Activated naive CD8-positive, alpha-beta T cell treated with anti-CD3 and anti-CD28 coated beads, Interleukin-2, amount 50 U/mL, for 24 hours (primary cell): Measurements from ENCODE around the gene DMKN.
A peak's percentile ranks its signal among the peaks of the same experiment; 100 is the strongest.
"Not testable (repeated sequence)": the region's sequence is repeated elsewhere in the genome, so short reads cannot be mapped to it uniquely, and the experiment has no call there.

ENCODE experiments used
- ATAC-seq: fragments of 150-1000 bp; cut with Tn5 transposase; one replicate; pipeline ENCODE4 v1.10.0; 2021
- DNase-seq: peaks from one replicate; pipeline ENCODE4 v3.0.0; 2021
- H3K27ac Mint-ChIP-seq: one replicate; pipeline ENCODE4 v1.8.0; 2021; ENCODE audit warnings: mild to moderate bottlenecking, mixed read lengths
- H3K27me3 Mint-ChIP-seq: one replicate; pipeline ENCODE4 v1.8.0; 2021; ENCODE audit warnings: mixed read lengths
- H3K36me3 Mint-ChIP-seq: one replicate; pipeline ENCODE4 v1.8.0; 2021; ENCODE audit warnings: low read depth, mixed read lengths
- H3K4me1 Mint-ChIP-seq: one replicate; pipeline ENCODE4 v1.8.0; 2021; ENCODE audit warnings: mixed read lengths
- H3K4me3 Mint-ChIP-seq: one replicate; pipeline ENCODE4 v1.8.0; 2021; ENCODE audit warnings: mild to moderate bottlenecking, moderate library complexity, mixed read lengths
- H3K9me3 Mint-ChIP-seq: one replicate; pipeline ENCODE4 v1.8.0; 2021; ENCODE audit warnings: mixed read lengths

The DMKN gene

GRCh38 chr19:35483089-35483488, 30.4 kb downstream of the DMKN start:
- Mint-ChIP-seq H3K9me3 (no peaks in the 10 kb centered on the region), H3K4me3 (no peak overlapping the region), H3K27ac (no peak overlapping the region), H3K36me3 (no peaks in the 10 kb centered on the region), H3K27me3 (peaks cover 6% of the 10 kb centered on the region), H3K4me1 (peaks cover 10% of the 10 kb centered on the region)
- no peak for DNase-seq
- ATAC-seq, result no peak

GRCh38 chr19:35478794-35479677, 34.4 kb downstream of the DMKN start:
- H3K36me3 Mint-ChIP-seq, result no peaks in the 10 kb centered on the region
- DNase-seq (no peak), ATAC-seq (no peak)
- no peak overlapping the region for H3K27ac Mint-ChIP-seq
- H3K4me3 Mint-ChIP-seq, result no peak overlapping the region
- H3K9me3 Mint-ChIP-seq, result no peaks in the 10 kb centered on the region
- H3K27me3 Mint-ChIP-seq, result no peaks in the 10 kb centered on the region
- peaks cover under 1% of the 10 kb centered on the region for H3K4me1 Mint-ChIP-seq

GRCh38 chr19:35476149-35476548, 37.3 kb downstream of the DMKN start:
- H3K9me3 Mint-ChIP-seq, result no peaks in the 10 kb centered on the region
- H3K27ac Mint-ChIP-seq, result no peak overlapping the region
- no peaks in the 10 kb centered on the region for H3K36me3 Mint-ChIP-seq
- no peaks in the 10 kb centered on the region for H3K4me1 Mint-ChIP-seq
- no peak overlapping the region for H3K4me3 Mint-ChIP-seq
- ATAC-seq, result no peak
- DNase-seq, result no peak
- H3K27me3 Mint-ChIP-seq, result no peaks in the 10 kb centered on the region

- H3K27ac Mint-ChIP-seq, DNase-seq, H3K36me3 Mint-ChIP-seq, H3K9me3 Mint-ChIP-seq, H3K27me3 Mint-ChIP-seq, H3K4me3 Mint-ChIP-seq, H3K4me1 Mint-ChIP-seq, ATAC-seq: not testable (repeated sequence)
Observed at GRCh38 chr19:35474594-35474993, 38.9 kb downstream of the DMKN start.

- no peaks in the 10 kb centered on the region for H3K27me3 Mint-ChIP-seq
- DNase-seq (no peak), ATAC-seq (no peak)
- no peaks in the 10 kb centered on the region for H3K9me3 Mint-ChIP-seq
- no peaks in the 10 kb centered on the region for H3K36me3 Mint-ChIP-seq
- no peaks in the 10 kb centered on the region for H3K4me1 Mint-ChIP-seq
- H3K27ac Mint-ChIP-seq, result no peak overlapping the region
- H3K4me3 Mint-ChIP-seq, result no peak overlapping the region
Observed at GRCh38 chr19:35474104-35474503, 39.3 kb downstream of the DMKN start.

GRCh38 chr19:35471946-35472345, 41.5 kb downstream of the DMKN start:
- Mint-ChIP-seq H3K4me3 (no peak overlapping the region), H3K4me1 (peaks cover 7% of the 10 kb centered on the region), H3K27me3 (no peaks in the 10 kb centered on the region), H3K36me3 (no peaks in the 10 kb centered on the region), H3K27ac (no peak overlapping the region), H3K9me3 (no peaks in the 10 kb centered on the region)
- no peak for DNase-seq
- no peak for ATAC-seq

- not testable (repeated sequence) for ATAC-seq, H3K27ac Mint-ChIP-seq, H3K4me1 Mint-ChIP-seq, H3K27me3 Mint-ChIP-seq, H3K9me3 Mint-ChIP-seq, DNase-seq, H3K4me3 Mint-ChIP-seq, H3K36me3 Mint-ChIP-seq
Observed at GRCh38 chr19:35471075-35471474, 42.4 kb downstream of the DMKN start.

GRCh38 chr19:35470128-35470527, 43.3 kb downstream of the DMKN start:
- no peaks in the 10 kb centered on the region for H3K9me3 Mint-ChIP-seq
- H3K36me3 Mint-ChIP-seq, result no peaks in the 10 kb centered on the region
- no peaks in the 10 kb centered on the region for H3K27me3 Mint-ChIP-seq
- H3K4me1 Mint-ChIP-seq, result peaks cover 10% of the 10 kb centered on the region
- ATAC-seq, result no peak
- no peak overlapping the region for H3K27ac Mint-ChIP-seq
- no peak overlapping the region for H3K4me3 Mint-ChIP-seq
- DNase-seq, result no peak

GRCh38 chr19:35468637-35469036, 44.8 kb downstream of the DMKN start:
- DNase-seq (peak; percentile 65), ATAC-seq (peak; percentile 98)
- Mint-ChIP-seq H3K36me3 (no peaks in the 10 kb centered on the region), H3K27me3 (no peaks in the 10 kb centered on the region), H3K4me3 (no peak overlapping the region), H3K27ac (no peak overlapping the region), H3K4me1 (peaks cover 17% of the 10 kb centered on the region), H3K9me3 (no peaks in the 10 kb centered on the region)

- H3K27ac Mint-ChIP-seq, result no peak overlapping the region
- no peak overlapping the region for H3K4me3 Mint-ChIP-seq
- ATAC-seq (no peak), DNase-seq (no peak)
- H3K27me3 Mint-ChIP-seq, result no peaks in the 10 kb centered on the region
- H3K36me3 Mint-ChIP-seq, result no peaks in the 10 kb centered on the region
- no peaks in the 10 kb centered on the region for H3K9me3 Mint-ChIP-seq
- H3K4me1 Mint-ChIP-seq, result peaks cover 34% of the 10 kb centered on the region
Observed at GRCh38 chr19:35466259-35466658, 47.2 kb downstream of the DMKN start.

- H3K27ac Mint-ChIP-seq, result peak overlapping the region; percentile 57
- H3K4me1 Mint-ChIP-seq, result peaks cover 52% of the 10 kb centered on the region
- ATAC-seq, H3K27me3 Mint-ChIP-seq, H3K36me3 Mint-ChIP-seq, H3K9me3 Mint-ChIP-seq, DNase-seq: not testable (repeated sequence)
- H3K4me3 Mint-ChIP-seq, result peak overlapping the region; percentile 6
Observed at GRCh38 chr19:35462956-35463355, 50.5 kb downstream of the DMKN start.

- Mint-ChIP-seq H3K36me3 (no peaks in the 10 kb centered on the region), H3K27me3 (no peaks in the 10 kb centered on the region), H3K9me3 (no peaks in the 10 kb centered on the region)
Observed at GRCh38 chr19:35462476-35462953, 50.9 kb downstream of the DMKN start.

GRCh38 chr19:35461788-35462187, 51.7 kb downstream of the DMKN start:
- H3K4me3 Mint-ChIP-seq, DNase-seq, H3K36me3 Mint-ChIP-seq, ATAC-seq, H3K9me3 Mint-ChIP-seq, H3K27me3 Mint-ChIP-seq, H3K27ac Mint-ChIP-seq: not testable (repeated sequence)
- H3K4me1 Mint-ChIP-seq, result peaks cover 54% of the 10 kb centered on the region

More at GRCh38 chr19:35462476-35462953, 50.9 kb downstream of the DMKN start:
- Mint-ChIP-seq H3K4me1 (peaks cover 50% of the 10 kb centered on the region), H3K27ac (peak overlapping the region; percentile 57), H3K4me3 (peak overlapping the region; percentile 47)
- DNase-seq, result no peak
- ATAC-seq, result peak; percentile 93

GRCh38 chr19:35461060-35461459, 52.4 kb downstream of the DMKN start:
- H3K4me1 Mint-ChIP-seq, result peaks cover 55% of the 10 kb centered on the region
- H3K36me3 Mint-ChIP-seq, result no peaks in the 10 kb centered on the region
- H3K27me3 Mint-ChIP-seq, result no peaks in the 10 kb centered on the region
- no peak for ATAC-seq
- no peak for DNase-seq
- H3K27ac Mint-ChIP-seq, result no peak overlapping the region
- no peak overlapping the region for H3K4me3 Mint-ChIP-seq
- no peaks in the 10 kb centered on the region for H3K9me3 Mint-ChIP-seq

- DNase-seq (no peak), ATAC-seq (no peak)
- Mint-ChIP-seq H3K27me3 (no peaks in the 10 kb centered on the region), H3K4me3 (no peak overlapping the region), H3K4me1 (peaks cover 58% of the 10 kb centered on the region), H3K36me3 (no peaks in the 10 kb centered on the region), H3K9me3 (no peaks in the 10 kb centered on the region), H3K27ac (no peak overlapping the region)
Observed at GRCh38 chr19:35460608-35461007, 52.8 kb downstream of the DMKN start.
